Spleen (tissue), 7 donors: ENCODE measurements around the gene PDIA6.

Experiments used
- CTCF ChIP-seq, 11 experiments: fragments of 200-600 bp in 7 of 11; fragments of 450-650 bp in 4 of 11; sonication (generic) in 4 of 11; IDR thresholded peaks in 8 of 11; conservative IDR thresholded peaks in 3 of 11; 1 replicate in 7 of 11; 2 replicates in 4 of 11; pipeline versions ENCODE4 v1.4.0 to v1.8.0; 2016 to 2021; ENCODE audit warnings: antibody characterized with exemption in 11 of 11, inconsistent platforms in 4 of 11, mild to moderate bottlenecking in 1 of 11
- POLR2AphosphoS5 ChIP-seq, 3 donors: sonication (generic); formaldehyde crosslinking; IDR thresholded peaks; one replicate each; pipeline ENCODE4 v1.5.1; 2017; ENCODE audit warnings: antibody characterized with exemption in 3 of 3
- donor health status: DM: no; HTN: no; CAD: no; lungs with moderate emphysema.
- donor health status: DM: no; HTN: no; CAD: no.
- donor health status: DM: no; HTN: no; CAD: no.

DNA sequence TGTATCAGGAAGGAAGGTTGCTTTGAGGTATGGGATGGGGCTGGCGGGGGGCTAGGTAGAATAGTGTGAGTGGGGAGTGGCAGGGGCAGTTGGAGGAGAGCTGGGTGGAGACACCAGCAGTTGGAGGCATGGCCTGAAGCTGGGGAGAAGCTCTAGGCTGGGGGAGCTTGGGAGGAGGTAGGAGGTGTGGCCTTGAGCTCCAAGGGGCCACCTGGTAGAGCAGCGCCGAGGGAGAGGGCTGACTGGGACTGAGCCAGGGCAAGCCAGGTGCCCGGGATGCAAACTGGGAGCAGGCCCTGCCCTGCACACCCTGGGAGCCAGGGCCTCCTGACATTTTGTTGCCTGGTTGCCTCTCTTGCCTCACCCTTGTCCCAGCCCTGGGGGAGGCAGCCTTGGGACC is 33.1 kb upstream of the PDIA6 start:
- TF ChIP-seq POLR2AphosphoS5 (IDR thresholded peaks at IDR 0.05) (no peak), CTCF (IDR thresholded peaks at IDR 0.05 in 8 of 11, conservative IDR thresholded peaks at IDR 0.05 in 3 of 11) (no peak)
